ENCODE results near the gene SPANXN5. TPM values are rescaled to one million over a fixed set of nuclear protein-coding genes. Genes with fewer than 3 reads are reported as not detected.

SPANXN5 gene
- total RNA-seq, 2 experiments from 2014 or later = not detected

Other genes starting within 250 kb of the SPANXN5 start
- not detected for gene SSX7, start 142.5 kb downstream of the SPANXN5 start, total RNA-seq
- not detected for gene SSX2, start 90.2 kb downstream of the SPANXN5 start, total RNA-seq
- not detected for gene SSX2B, start 46.2 kb downstream of the SPANXN5 start, total RNA-seq
- gene XAGE5, start 13.9 kb upstream of the SPANXN5 start, total RNA-seq = not detected
- not detected for gene XAGE3, start 70.7 kb upstream of the SPANXN5 start, total RNA-seq
- gene FAM156B, start 99.9 kb upstream of the SPANXN5 start, total RNA-seq = 10 to 100 TPM in 1 of 2 experiments, 1 to 10 TPM in 1; 9.2 to 13.0 TPM
- 10 to 100 TPM; 16.0 TPM for gene FAM156A, start 161.1 kb upstream of the SPANXN5 start, total RNA-seq